ENCODE measurements around the gene JAG1.

JAG1 gene

GRCh38 chr20:10652660-10653261 lies 21.0 kb downstream of the JAG1 start:
- no peak for DNase-seq

- no peak for DNase-seq
These were observed 21.6 kb downstream of the JAG1 start for GRCh38 chr20:10652185-10652584.

GRCh38 chr20:10651227-10651990 lies 22.4 kb downstream of the JAG1 start:
- DNase-seq: peak; percentile 87

- DNase-seq: peak; percentile 89
These were observed 24.0 kb downstream of the JAG1 start for GRCh38 chr20:10649797-10650160.

- no peak for DNase-seq
These were observed 24.6 kb downstream of the JAG1 start for GRCh38 chr20:10649080-10649796.

- DNase-seq: peak; percentile 95
These were observed 25.1 kb downstream of the JAG1 start for GRCh38 chr20:10648651-10649050.

- DNase-seq: no peak
These were observed 25.9 kb downstream of the JAG1 start for GRCh38 chr20:10647909-10648308.

- DNase-seq: peak; percentile 65
These were observed 26.3 kb downstream of the JAG1 start for GRCh38 chr20:10647471-10647870.

GRCh38 chr20:10646886-10647420 lies 26.8 kb downstream of the JAG1 start:
- DNase-seq: no peak

GRCh38 chr20:10646006-10646405 lies 27.8 kb downstream of the JAG1 start:
- no peak for DNase-seq

GRCh38 chr20:10645205-10645570 lies 28.6 kb downstream of the JAG1 start:
- no peak for DNase-seq

- no peak for DNase-seq
These were observed 29.2 kb downstream of the JAG1 start for GRCh38 chr20:10644458-10645204.

- no peak for DNase-seq
These were observed 30.3 kb downstream of the JAG1 start for GRCh38 chr20:10643560-10643873.

- DNase-seq: peak; percentile 64
These were observed 30.8 kb downstream of the JAG1 start for GRCh38 chr20:10642856-10643559.

GRCh38 chr20:10641893-10642292 lies 31.9 kb downstream of the JAG1 start:
- no peak for DNase-seq

- DNase-seq: no peak
These were observed 32.3 kb downstream of the JAG1 start for GRCh38 chr20:10641467-10641866.

- no peak for DNase-seq
These were observed 32.9 kb downstream of the JAG1 start for GRCh38 chr20:10640897-10641296.

GRCh38 chr20:10639737-10640556 lies 33.9 kb downstream of the JAG1 start:
- peak; percentile 58 for DNase-seq

GRCh38 chr20:10639077-10639736 lies 34.6 kb downstream of the JAG1 start:
- no peak for DNase-seq

GRCh38 chr20:10637563-10637962 lies 36.2 kb downstream of the JAG1 start:
- DNase-seq: no peak

- DNase-seq: peak; percentile 61
These were observed 36.7 kb downstream of the JAG1 start for GRCh38 chr20:10637031-10637559.
